ENCODE measurements around the gene ATP1A2.
"Not testable (repeated sequence)": the region's sequence is repeated elsewhere in the genome, so short reads cannot be mapped to it uniquely, and the experiment has no call there.

Gene ATP1A2

GRCh38 chr1:160101037-160101716 lies 14.4 kb upstream of the ATP1A2 start:
- peak; percentile 67 for DNase-seq (ENCODE audit: low read depth)

GRCh38 chr1:160101717-160102522 lies 13.6 kb upstream of the ATP1A2 start:
- no peak for DNase-seq (ENCODE audit: low read depth)

- no peak for DNase-seq (ENCODE audit: low read depth)
These were observed 11.7 kb upstream of the ATP1A2 start for GRCh38 chr1:160103658-160104408.

- DNase-seq (ENCODE audit: low read depth), result no peak
These were observed 11.1 kb upstream of the ATP1A2 start for GRCh38 chr1:160104486-160104885.

- DNase-seq (ENCODE audit: low read depth), result no peak
These were observed 10.4 kb upstream of the ATP1A2 start for GRCh38 chr1:160105155-160105554.

- no peak for DNase-seq (ENCODE audit: low read depth)
These were observed 8.0 kb upstream of the ATP1A2 start for GRCh38 chr1:160107512-160107911.

- peak; percentile 29 for DNase-seq (ENCODE audit: low read depth)
These were observed 6.5 kb upstream of the ATP1A2 start for GRCh38 chr1:160108888-160109662.

- no peak for DNase-seq (ENCODE audit: low read depth)
These were observed 5.9 kb upstream of the ATP1A2 start for GRCh38 chr1:160109686-160110085.

- DNase-seq (ENCODE audit: low read depth), result not testable (repeated sequence)
These were observed 4.1 kb upstream of the ATP1A2 start for GRCh38 chr1:160111462-160111861.

GRCh38 chr1:160112357-160112756 lies 3.2 kb upstream of the ATP1A2 start:
- no peak for DNase-seq (ENCODE audit: low read depth)

- DNase-seq (ENCODE audit: low read depth), result no peak
These were observed 2.2 kb upstream of the ATP1A2 start for GRCh38 chr1:160113407-160113806.

- no peak for DNase-seq (ENCODE audit: low read depth)
These were observed 1.5 kb upstream of the ATP1A2 start for GRCh38 chr1:160114085-160114484.

GRCh38 chr1:160116283-160117147 lies 956 bp downstream of the ATP1A2 start:
- DNase-seq (ENCODE audit: low read depth), result no peak

GRCh38 chr1:160117300-160117699 lies 1.7 kb downstream of the ATP1A2 start:
- DNase-seq (ENCODE audit: low read depth), result no peak

GRCh38 chr1:160117709-160118183 lies 2.2 kb downstream of the ATP1A2 start:
- no peak for DNase-seq (ENCODE audit: low read depth)

GRCh38 chr1:160118928-160119327 lies 3.4 kb downstream of the ATP1A2 start:
- DNase-seq (ENCODE audit: low read depth), result no peak

GRCh38 chr1:160120797-160121196 lies 5.2 kb downstream of the ATP1A2 start:
- no peak for DNase-seq (ENCODE audit: low read depth)

- DNase-seq (ENCODE audit: low read depth), result no peak
These were observed 5.8 kb downstream of the ATP1A2 start for GRCh38 chr1:160121388-160121787.

- no peak for DNase-seq (ENCODE audit: low read depth)
These were observed 7.5 kb downstream of the ATP1A2 start for GRCh38 chr1:160122978-160123495.

GRCh38 chr1:160123726-160124125 lies 8.2 kb downstream of the ATP1A2 start:
- DNase-seq (ENCODE audit: low read depth), result no peak
